Vagina (tissue), 2 donors: ENCODE results near the gene TCN1. TPM values are rescaled to one million over a fixed set of nuclear protein-coding genes. Genes with fewer than 3 reads are reported as not detected.

Source experiments
- DNase-seq, 2 donors: peaks; one replicate each; pipeline ENCODE4 v3.0.0-alpha.2; 2017; ENCODE audit errors: extremely low spot score in 2 of 2
- H3K27ac ChIP-seq: fragments of 200-600 bp; sonication (generic); one replicate; pipeline ENCODE4 v1.5.1; 2019
- H3K27me3 ChIP-seq: fragments of 200-600 bp; sonication (generic); one replicate; pipeline ENCODE4 v1.5.1; 2019
- H3K36me3 ChIP-seq, 2 donors: fragments of 200-600 bp; sonication (generic); one replicate each; pipeline ENCODE4 v1.5.1; 2017 to 2019
- H3K4me1 ChIP-seq: fragments of 200-600 bp; sonication (generic); one replicate; pipeline ENCODE4 v1.5.1; 2019
- H3K4me3 ChIP-seq, 2 donors: fragments of 200-600 bp; sonication (generic); 1 replicate in 1 of 2; 2 replicates in 1 of 2; pipeline ENCODE4 v1.5.1; 2016 to 2019
- H3K9me3 ChIP-seq: fragments of 200-600 bp; sonication (generic); one replicate; pipeline ENCODE4 v1.5.1; 2019
- POLR2A ChIP-seq, 2 donors: fragments of 450-650 bp; IDR thresholded peaks; one replicate each; pipeline ENCODE4 v1.6.1; 2017; ENCODE audit warnings: antibody characterized with exemption in 2 of 2, mild to moderate bottlenecking in 2 of 2, moderate library complexity in 2 of 2
- POLR2AphosphoS5 ChIP-seq, 2 donors: sonication (generic); formaldehyde crosslinking; IDR thresholded peaks; one replicate each; pipeline ENCODE4 v1.9.0; 2017; ENCODE audit warnings: antibody characterized with exemption in 2 of 2, mild to moderate bottlenecking in 2 of 2, low read depth in 1 of 2; ENCODE audit not compliant: insufficient read depth in 1 of 2
- intact Hi-C: fragments of 100-400 bp; cut with DNase I; formaldehyde crosslinking; loops from one replicate; pipeline ENCODE4 v1.15.1; 2023
- total RNA-seq: library from RNA; depleted of rRNA; stranded (reverse); fragments of >200 nt; gene quantifications from one replicate; pipeline ENCODE4 v1.2.3, GENCODE V29; 2016
- TF ChIP-seq, protein P1 (sequence below), 3 experiments: fragments of 450-650 bp in 2 of 3; fragments of 200-600 bp in 1 of 3; sonication (generic) in 1 of 3; IDR thresholded peaks; one replicate each; pipeline ENCODE4 v1.5.1; 2017 to 2019; ENCODE audit warnings: antibody characterized with exemption in 3 of 3, mild to moderate bottlenecking in 2 of 3, moderate library complexity in 2 of 3

The TCN1 gene
- total RNA-seq, 1 donor from 2014 or later, result 8.1 TPM

DNA sequence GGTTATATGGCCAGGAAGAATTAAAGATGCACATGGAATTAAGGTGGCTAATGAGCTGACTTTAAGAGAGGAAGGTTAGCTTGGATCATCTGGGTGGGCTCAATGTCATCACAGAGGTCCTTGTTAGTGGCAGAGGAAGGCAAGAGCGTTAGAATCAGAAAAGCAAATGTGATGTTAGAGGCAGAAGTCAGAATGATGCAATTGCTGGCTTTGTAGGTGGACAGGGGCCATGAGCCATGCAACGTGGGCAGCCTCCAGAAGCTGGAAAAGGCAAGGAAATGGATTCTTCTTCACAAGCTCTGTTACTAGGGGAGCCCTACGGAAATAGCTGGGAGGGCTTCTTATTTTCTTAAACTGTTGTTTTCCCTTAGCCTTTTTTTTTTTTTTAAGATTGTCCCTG lies 18.7 kb downstream of the TCN1 start:
- no peaks in the 10 kb centered on the region for H3K36me3 ChIP-seq
- no peaks in the 10 kb centered on the region for H3K4me1 ChIP-seq
- TF ChIP-seq, protein P1, sequence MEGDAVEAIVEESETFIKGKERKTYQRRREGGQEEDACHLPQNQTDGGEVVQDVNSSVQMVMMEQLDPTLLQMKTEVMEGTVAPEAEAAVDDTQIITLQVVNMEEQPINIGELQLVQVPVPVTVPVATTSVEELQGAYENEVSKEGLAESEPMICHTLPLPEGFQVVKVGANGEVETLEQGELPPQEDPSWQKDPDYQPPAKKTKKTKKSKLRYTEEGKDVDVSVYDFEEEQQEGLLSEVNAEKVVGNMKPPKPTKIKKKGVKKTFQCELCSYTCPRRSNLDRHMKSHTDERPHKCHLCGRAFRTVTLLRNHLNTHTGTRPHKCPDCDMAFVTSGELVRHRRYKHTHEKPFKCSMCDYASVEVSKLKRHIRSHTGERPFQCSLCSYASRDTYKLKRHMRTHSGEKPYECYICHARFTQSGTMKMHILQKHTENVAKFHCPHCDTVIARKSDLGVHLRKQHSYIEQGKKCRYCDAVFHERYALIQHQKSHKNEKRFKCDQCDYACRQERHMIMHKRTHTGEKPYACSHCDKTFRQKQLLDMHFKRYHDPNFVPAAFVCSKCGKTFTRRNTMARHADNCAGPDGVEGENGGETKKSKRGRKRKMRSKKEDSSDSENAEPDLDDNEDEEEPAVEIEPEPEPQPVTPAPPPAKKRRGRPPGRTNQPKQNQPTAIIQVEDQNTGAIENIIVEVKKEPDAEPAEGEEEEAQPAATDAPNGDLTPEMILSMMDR (IDR thresholded peaks at IDR 0.05), result no peak
- no peak for TF ChIP-seq POLR2AphosphoS5 (IDR thresholded peaks at IDR 0.05; ENCODE audit: insufficient read depth in 1 of 2, low read depth in 1 of 2)
- TF ChIP-seq POLR2A (IDR thresholded peaks at IDR 0.05), result no peak
- no peak for DNase-seq
- no peak overlapping the region for H3K4me3 ChIP-seq
- H3K9me3 ChIP-seq, result no peaks in the 10 kb centered on the region
- intact Hi-C loops, result no loop called here
- no peak overlapping the region for H3K27ac ChIP-seq
- no peaks in the 10 kb centered on the region for H3K27me3 ChIP-seq

DNA sequence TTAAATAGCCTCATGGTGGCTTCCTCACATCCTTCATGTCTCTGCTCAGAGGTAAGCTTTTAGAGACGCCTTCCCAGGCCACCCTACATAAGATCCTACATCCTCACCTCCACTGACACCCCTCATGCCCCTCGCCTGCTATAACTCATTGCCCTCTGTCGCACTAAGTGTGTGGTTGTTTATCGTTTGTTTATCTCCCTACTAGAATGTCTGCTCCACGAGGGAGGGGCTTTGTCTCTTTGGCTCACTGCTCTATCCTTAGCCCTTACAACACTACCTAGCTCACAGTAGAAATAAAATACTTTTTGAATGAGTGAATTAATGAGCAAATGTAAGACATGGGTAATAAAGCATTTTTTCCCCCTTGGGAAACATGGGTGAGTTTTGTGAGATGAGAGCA lies 19.7 kb downstream of the TCN1 start:
- Histone ChIP-seq H3K27ac (no peak overlapping the region), H3K9me3 (no peaks in the 10 kb centered on the region), H3K4me1 (no peaks in the 10 kb centered on the region), H3K4me3 (no peak overlapping the region), H3K36me3 (no peaks in the 10 kb centered on the region), H3K27me3 (no peaks in the 10 kb centered on the region)
- intact Hi-C loops, result no loop called here
- no peak for TF ChIP-seq POLR2A (IDR thresholded peaks at IDR 0.05)
- no peak for TF ChIP-seq POLR2AphosphoS5 (IDR thresholded peaks at IDR 0.05; ENCODE audit: insufficient read depth in 1 of 2, low read depth in 1 of 2)
- TF ChIP-seq, protein P1 (IDR thresholded peaks at IDR 0.05), result no peak
- DNase-seq, result no peak

DNA sequence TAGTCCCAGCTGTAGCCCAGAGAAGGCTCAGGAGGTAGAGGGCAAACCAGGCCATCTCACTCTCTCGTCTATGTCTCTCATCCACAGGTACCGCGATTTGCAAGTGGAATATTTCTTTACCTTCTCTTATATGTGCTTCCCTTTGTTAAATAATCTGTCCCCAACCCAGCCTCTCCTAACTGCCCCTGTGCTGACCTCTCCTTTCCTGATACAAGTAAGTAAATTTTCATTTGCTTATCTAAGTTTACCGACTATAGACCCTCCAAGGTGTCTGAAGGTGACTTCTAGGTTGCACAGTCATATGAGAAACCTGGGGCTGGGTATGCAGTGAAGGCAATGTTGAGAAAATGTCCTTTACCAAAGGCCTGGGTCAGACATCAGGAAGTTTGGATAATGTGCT lies 20.9 kb downstream of the TCN1 start, which contains the start of gene CBLIF:
CBLIF (minus strand) TSS at position 101 of the 400 bp plus-strand sequence; CDS start at position 55, 46 bp downstream.
- H3K4me3 ChIP-seq, result no peak within 1 kb of the TSS
- no peaks in the 10 kb centered on the region for H3K27me3 ChIP-seq
- intact Hi-C loops, result no loop called here
- no peaks in the 10 kb centered on the region for H3K9me3 ChIP-seq
- DNase-seq, result no peak
- no peaks in the 10 kb centered on the region for H3K36me3 ChIP-seq
- no peak within 1 kb of the TSS for H3K27ac ChIP-seq
- no peaks in the 10 kb centered on the region for H3K4me1 ChIP-seq
- TF ChIP-seq POLR2A (IDR thresholded peaks at IDR 0.05), result no peak
- no peak for TF ChIP-seq POLR2AphosphoS5 (IDR thresholded peaks at IDR 0.05; ENCODE audit: insufficient read depth in 1 of 2, low read depth in 1 of 2)
- TF ChIP-seq, protein P1 (IDR thresholded peaks at IDR 0.05), result no peak

DNA sequence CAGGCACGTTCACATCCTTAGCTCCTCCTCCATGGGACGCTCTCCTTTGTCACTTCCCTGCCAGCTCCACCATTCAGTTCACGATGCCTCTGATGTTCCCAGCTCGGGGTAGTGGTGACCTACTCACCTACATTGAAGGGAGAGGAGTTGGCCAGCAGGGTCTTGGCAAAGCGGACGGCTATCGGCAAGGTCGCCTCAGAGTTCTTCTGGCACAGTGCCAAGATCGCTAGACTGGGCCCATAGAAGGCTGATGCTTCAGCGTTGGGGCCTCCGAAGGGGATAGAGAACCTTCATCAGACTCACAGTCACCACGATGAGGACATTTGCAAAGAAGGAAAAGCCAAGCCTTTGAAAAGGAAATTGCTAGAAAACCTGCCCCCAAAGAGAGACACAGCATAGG lies 24.0 kb downstream of the TCN1 start:
- no peak for DNase-seq
- no peak overlapping the region for H3K4me3 ChIP-seq
- H3K9me3 ChIP-seq, result no peaks in the 10 kb centered on the region
- H3K27ac ChIP-seq, result no peak overlapping the region
- intact Hi-C loops, result no loop called here
- H3K36me3 ChIP-seq, result no peaks in the 10 kb centered on the region
- H3K27me3 ChIP-seq, result no peaks in the 10 kb centered on the region
- TF ChIP-seq, protein P1 (IDR thresholded peaks at IDR 0.05), result no peak
- TF ChIP-seq POLR2A (IDR thresholded peaks at IDR 0.05) (no peak), POLR2AphosphoS5 (IDR thresholded peaks at IDR 0.05; ENCODE audit: insufficient read depth in 1 of 2, low read depth in 1 of 2) (no peak)
- H3K4me1 ChIP-seq, result no peaks in the 10 kb centered on the region

DNA sequence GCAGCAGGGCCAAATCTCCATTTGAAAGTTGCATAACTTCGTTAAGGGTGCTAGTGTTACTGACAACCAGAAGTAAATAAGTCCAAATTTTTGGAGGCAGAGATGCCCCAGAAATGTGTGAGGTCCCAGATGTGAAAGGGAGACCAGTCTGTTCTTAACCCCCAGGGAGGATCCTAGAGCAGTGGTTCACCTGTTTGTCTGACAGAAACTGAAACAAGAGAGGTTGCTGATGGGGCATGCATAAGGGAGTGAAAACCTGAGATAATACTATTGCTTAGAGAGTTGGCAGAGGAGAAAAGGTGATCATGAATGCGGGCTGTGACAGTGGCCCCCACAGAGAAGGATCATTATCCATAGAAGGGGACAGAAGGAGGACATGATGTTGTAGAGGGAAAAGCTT lies 24.8 kb downstream of the TCN1 start:
- Histone ChIP-seq H3K27ac (no peak overlapping the region), H3K4me1 (no peaks in the 10 kb centered on the region), H3K27me3 (no peaks in the 10 kb centered on the region), H3K9me3 (no peaks in the 10 kb centered on the region), H3K36me3 (no peaks in the 10 kb centered on the region), H3K4me3 (no peak overlapping the region)
- intact Hi-C loops, result no loop called here
- no peak for DNase-seq
- TF ChIP-seq, protein P1 (IDR thresholded peaks at IDR 0.05), result no peak
- no peak for TF ChIP-seq POLR2A (IDR thresholded peaks at IDR 0.05)
- TF ChIP-seq POLR2AphosphoS5 (IDR thresholded peaks at IDR 0.05; ENCODE audit: insufficient read depth in 1 of 2, low read depth in 1 of 2), result no peak
